H1 (cell line): ENCODE results near the gene DKK3. TPM values are rescaled to one million over a fixed set of nuclear protein-coding genes. Genes with fewer than 3 reads are reported as not detected.

Source experiments
- CTCF ChIA-PET: fragments of 300-600 bp; sonication (Branson Sonifier 250); formaldehyde crosslinking; loops from one replicate; lab custom pipeline; 2021; ENCODE audit not compliant: partially characterized antibody; lab: Charles Lee
- POLR2A ChIA-PET: fragments of 300-600 bp; sonication (Branson Sonifier 250); formaldehyde crosslinking; loops from one replicate; lab custom pipeline; 2021; ENCODE audit warnings: inconsistent platforms; ENCODE audit not compliant: partially characterized antibody; lab: Charles Lee
- DNase-seq, 2 experiments: peaks; one replicate each; pipeline versions ENCODE4 v3.0.0 to v3.0.0-alpha.2; 2010 to 2022; ENCODE audit warnings: low spot score in 2 of 2, low read depth in 1 of 2, mixed read lengths in 1 of 2
- FAIRE-seq: peaks from 2 replicates; lab custom pipeline; 2011; peaks lifted over from hg19 to GRCh38; lab: Jason Lieb, UNC
- H2AFZ ChIP-seq: 2 replicates; pipeline ENCODE4 v1.8.1; 2012; ENCODE audit warnings: low read length, inconsistent platforms
- H2AK5ac ChIP-seq: 2 replicates; pipeline ENCODE4 v1.6.1; 2013; ENCODE audit warnings: low read depth, low read length
- H2BK120ac ChIP-seq: replicated peaks from 2 replicates; pipeline ENCODE3; 2013; ENCODE audit warnings: low read depth, low read length, inconsistent platforms
- H2BK12ac ChIP-seq: 2 replicates; pipeline ENCODE4 v1.6.1; 2013; ENCODE audit warnings: low read depth, low read length
- H2BK15ac ChIP-seq: 2 replicates; pipeline ENCODE4 v1.6.1; 2013; ENCODE audit warnings: low read length
- H2BK20ac ChIP-seq: 2 replicates; pipeline ENCODE4 v1.6.1; 2013; ENCODE audit warnings: low read length
- H2BK5ac ChIP-seq: 2 replicates; pipeline ENCODE4 v1.6.1; 2013; ENCODE audit warnings: low read depth, low read length
- H3K14ac ChIP-seq: 2 replicates; pipeline ENCODE4 v1.6.1; 2013; ENCODE audit warnings: inconsistent platforms; ENCODE audit not compliant: insufficient read length
- H3K18ac ChIP-seq: 2 replicates; pipeline ENCODE4 v1.6.1; 2013; ENCODE audit warnings: low read length; ENCODE audit errors: extremely low read depth
- H3K23ac ChIP-seq: 2 replicates; pipeline ENCODE4 v1.6.1; 2013; ENCODE audit warnings: inconsistent platforms; ENCODE audit not compliant: insufficient read length
- H3K23me2 ChIP-seq: 2 replicates; pipeline ENCODE4 v1.6.1; 2013; ENCODE audit warnings: low read depth, low read length
- H3K27ac ChIP-seq: 2 replicates; pipeline ENCODE4 v1.6.1; 2011; ENCODE audit warnings: low read depth, low read length, inconsistent platforms
- H3K27me3 ChIP-seq, 4 experiments: replicated peaks in 1 of 4; 1 replicate in 1 of 4; 2 replicates in 3 of 4; pipeline versions ENCODE4 v1.6.1 to v1.8.1; 2011 to 2013; ENCODE audit warnings: low read length in 3 of 4, mild to moderate bottlenecking in 3 of 4, inconsistent platforms in 2 of 4, mixed read lengths in 2 of 4, moderate library complexity in 1 of 4; ENCODE audit not compliant: control insufficient read depth in 3 of 4, insufficient read depth in 3 of 4; ENCODE audit errors: extremely low read depth in 1 of 4
- H3K36me3 ChIP-seq, 4 experiments: 2 replicates each; pipeline versions ENCODE4 v1.6.1 to v1.8.1; 2011 to 2013; ENCODE audit warnings: mild to moderate bottlenecking in 4 of 4, low read length in 3 of 4, moderate library complexity in 2 of 4, control low read depth in 1 of 4, inconsistent platforms in 1 of 4; ENCODE audit not compliant: insufficient read depth in 4 of 4, control insufficient read depth in 2 of 4
- H3K4ac ChIP-seq: replicated peaks from 2 replicates; pipeline ENCODE3; 2013; ENCODE audit warnings: low read length, low read depth, mixed read lengths, inconsistent platforms; ENCODE audit not compliant: insufficient read length
- H3K4me1 ChIP-seq, 4 experiments: replicated peaks in 1 of 4; 1 replicate in 1 of 4; 2 replicates in 3 of 4; pipeline versions ENCODE4 v1.6.1 to v1.8.1; 2011 to 2013; ENCODE audit warnings: low read length in 3 of 4, inconsistent platforms in 2 of 4, mixed read lengths in 1 of 4; ENCODE audit not compliant: insufficient read depth in 4 of 4, control insufficient read depth in 3 of 4
- H3K4me2 ChIP-seq, 2 experiments: 2 replicates each; pipeline versions ENCODE4 v1.6.1 to v1.8.1; 2011 to 2013; ENCODE audit warnings: low read depth in 2 of 2, low read length in 2 of 2, control low read depth in 1 of 2, inconsistent platforms in 1 of 2, mild to moderate bottlenecking in 1 of 2; ENCODE audit not compliant: insufficient read depth in 1 of 2
- H3K4me3 ChIP-seq, 4 experiments: fragments of 200-600, 300-600 bp in 1 of 4; sonication (generic), shearing (Covaris generic), sonication (Bioruptor Twin) in 1 of 4; 2 replicates each; pipeline versions ENCODE4 v1.5.1 to v1.8.1; 2011 to 2016; ENCODE audit warnings: low read length in 4 of 4, low read depth in 3 of 4, control low read depth in 2 of 4, inconsistent platforms in 2 of 4, mild to moderate bottlenecking in 2 of 4, mixed read lengths in 1 of 4, moderate library complexity in 1 of 4; ENCODE audit not compliant: insufficient read depth in 2 of 4; ENCODE audit errors: extremely low read depth in 1 of 4
- H3K56ac ChIP-seq: replicated peaks from 2 replicates; pipeline ENCODE3; 2013; ENCODE audit warnings: low read depth, mild to moderate bottlenecking, mixed read lengths, low read length, inconsistent platforms; ENCODE audit not compliant: insufficient read length
- H3K79me1 ChIP-seq: 2 replicates; pipeline ENCODE4 v1.6.1; 2013; ENCODE audit warnings: low read depth, low read length, control low read depth
- H3K79me2 ChIP-seq, 2 experiments: 2 replicates each; pipeline versions ENCODE4 v1.6.1 to v1.8.1; 2012 to 2013; ENCODE audit warnings: low read length in 2 of 2, mild to moderate bottlenecking in 2 of 2, inconsistent platforms in 1 of 2; ENCODE audit not compliant: insufficient read depth in 2 of 2, control insufficient read depth in 1 of 2
- H3K9ac ChIP-seq, 4 experiments: replicated peaks in 1 of 4; 1 replicate in 1 of 4; 2 replicates in 3 of 4; pipeline versions ENCODE4 v1.6.1 to v1.8.1; 2011 to 2013; ENCODE audit warnings: low read depth in 3 of 4, low read length in 3 of 4, control low read depth in 2 of 4, mild to moderate bottlenecking in 2 of 4, moderate library complexity in 2 of 4, inconsistent platforms in 1 of 4; ENCODE audit errors: extremely low read depth in 1 of 4
- H3K9me3 ChIP-seq, 2 experiments: 2 replicates each; pipeline versions ENCODE4 v1.6.1 to v1.8.1; 2012 to 2013; ENCODE audit warnings: mild to moderate bottlenecking in 2 of 2, moderate library complexity in 2 of 2, control low read depth in 1 of 2, inconsistent platforms in 1 of 2, low read depth in 1 of 2, low read length in 1 of 2, mixed read lengths in 1 of 2; ENCODE audit not compliant: insufficient read depth in 2 of 2
- H4K20me1 ChIP-seq, 2 experiments: replicated peaks in 1 of 2; 2 replicates each; pipeline versions ENCODE3 to v1.8.1; 2011 to 2013; ENCODE audit warnings: inconsistent platforms in 2 of 2, low read length in 2 of 2, mild to moderate bottlenecking in 1 of 2; ENCODE audit not compliant: insufficient read depth in 2 of 2, control insufficient read depth in 1 of 2
- H4K5ac ChIP-seq: 2 replicates; pipeline ENCODE4 v1.6.1; 2013; ENCODE audit warnings: low read length, low read depth, mixed read lengths, inconsistent platforms; ENCODE audit not compliant: insufficient read length
- H4K8ac ChIP-seq: 2 replicates; pipeline ENCODE4 v1.8.0; 2013; ENCODE audit warnings: mild to moderate bottlenecking, moderate library complexity, low read length, inconsistent platforms; ENCODE audit not compliant: insufficient read depth; ENCODE audit errors: extremely low read depth
- H4K91ac ChIP-seq: replicated peaks from 2 replicates; pipeline ENCODE3; 2013; ENCODE audit warnings: low read length, mixed read lengths, inconsistent platforms; ENCODE audit not compliant: insufficient read length
- NRF1 ChIP-seq: IDR thresholded peaks from 2 replicates; pipeline ENCODE4 v1.6.1; 2011; ENCODE audit warnings: mild to moderate bottlenecking, low read depth, low read length, improper control_type of control experiment
- RAD21 ChIP-seq, 2 experiments: IDR thresholded peaks in 1 of 2; conservative IDR thresholded peaks in 1 of 2; 2 replicates each; pipeline ENCODE4 v1.6.1; 2011; ENCODE audit warnings: low read depth in 2 of 2, low read length in 2 of 2, improper control_type of control experiment in 1 of 2, inconsistent platforms in 1 of 2, mild to moderate bottlenecking in 1 of 2, moderate library complexity in 1 of 2
- RNF2 ChIP-seq: fragments of 200-900, 300-1000 bp; sonication (generic); IDR thresholded peaks from 2 replicates; pipeline ENCODE4 v1.7.1; 2016; ENCODE audit warnings: borderline replicate concordance, low read depth, mild to moderate bottlenecking, antibody characterized with exemption, low read length; ENCODE audit not compliant: poor library complexity, severe bottlenecking; ENCODE audit errors: missing control alignments
- SRF ChIP-seq: IDR thresholded peaks from 2 replicates; pipeline ENCODE4 v1.6.1; 2011; ENCODE audit warnings: mild to moderate bottlenecking, low read depth, low read length, moderate library complexity
- TEAD4 ChIP-seq: IDR thresholded peaks from 2 replicates; pipeline ENCODE4 v1.6.1; 2012; ENCODE audit warnings: low read depth, low read length, inconsistent platforms, mixed read lengths
- YY1 ChIP-seq: IDR thresholded peaks from 2 replicates; pipeline ENCODE4 v1.6.1; 2011; ENCODE audit warnings: low read depth, mild to moderate bottlenecking, low read length
- WGBS, 2 experiments: shearing (Covaris generic) in 1 of 2; methylation state at CpG; one replicate each; pipeline versions ENCODE4 v1.1.6 to v1.1.7; 2013 to 2015; ENCODE audit warnings: low lambda C conversion rate in 2 of 2, mixed read lengths in 2 of 2, inconsistent platforms in 1 of 2, low coverage in 1 of 2, missing lambda C conversion rate in 1 of 2; ENCODE audit not compliant: insufficient replicate concordance in 2 of 2, insufficient coverage in 1 of 2, insufficient read length in 1 of 2; ENCODE audit errors: extremely low coverage in 1 of 2, missing lambda C conversion rate in 1 of 2; 5-methylcytosine and 5-hydroxymethylcytosine counted together
- polyA plus RNA-seq, 7 experiments: library from polyadenylated mRNA; depleted of rRNA in 3 of 7; stranded (reverse) in 5 of 7; unstranded in 2 of 7; fragments of >200 nt in 5 of 7; fragments of 200-250 nt in 2 of 7; gene quantifications; 1 replicate in 5 of 7; 2 replicates in 1 of 7; 4 replicates in 1 of 7; pipeline versions ENCODE4 v1.2.1 to v1.2.3, GENCODE V29; 2011 to 2013; ENCODE audit warnings: missing spikeins in 2 of 7, mixed read lengths in 2 of 7
- total RNA-seq: library from RNA; stranded (reverse); fragmentation: NEBNext Ultra II Directional; extraction: Animal tissue kit (Norgen Biotek cat#: 25700); gene quantifications from 2 replicates; pipeline ENCODE4 v1.2.1, GENCODE V29; 2021

DKK3 gene
- total and polyA plus RNA-seq, 2 of the 8 experiments (the other 6 are each of a cell fraction or from before 2014, with no cell fraction given): 30.0 to 40.1 TPM

DNA sequence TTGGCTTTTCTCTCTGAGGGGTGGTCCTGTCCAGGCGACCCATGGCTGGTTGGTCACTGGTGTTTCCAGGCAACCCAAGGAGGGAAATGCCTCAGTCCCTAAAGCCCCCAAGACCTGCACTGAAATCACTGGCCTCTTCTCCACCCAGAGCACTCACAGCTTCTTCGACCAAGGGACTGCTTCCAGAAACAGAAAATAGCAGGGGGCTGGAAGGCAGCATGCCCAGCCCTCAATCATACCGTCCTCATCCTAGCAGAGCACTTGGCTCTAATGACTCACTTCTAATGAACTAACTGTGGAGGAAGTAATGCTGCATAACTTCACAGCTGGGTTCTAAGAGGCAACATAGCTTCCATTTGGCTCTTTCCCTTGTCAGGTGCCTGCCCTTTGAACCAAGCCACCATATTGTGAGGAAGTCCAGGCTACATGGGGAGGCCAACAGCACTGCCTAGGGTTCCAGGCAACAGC lies 27.6 kb downstream of the DKK3 start:
- Histone ChIP-seq H3K27me3 (no peaks in the 10 kb centered on the region), H3K4me2 (no peak overlapping the region), H3K36me3 (no peaks in the 10 kb centered on the region), H2AFZ (no peak overlapping the region), H3K79me1 (no peaks in the 10 kb centered on the region), H3K56ac (no peak overlapping the region), H3K4ac (no peak overlapping the region), H3K23ac (no peak overlapping the region), H3K9ac (no peak overlapping the region), H2BK120ac (no peak overlapping the region), H3K18ac (no peak overlapping the region), H4K91ac (no peak overlapping the region), H3K9me3 (no peaks in the 10 kb centered on the region), H4K8ac (no peak overlapping the region), H2BK15ac (no peak overlapping the region), H3K4me3 (no peak overlapping the region), H2BK20ac (no peak overlapping the region), H3K79me2 (no peaks in the 10 kb centered on the region), H2BK5ac (no peak overlapping the region), H2BK12ac (no peak overlapping the region), H3K4me1 (peaks cover 0 to 6% (median 2%) of the 10 kb centered on the region in 4 experiments; a peak in 4 of 7 replicates), H3K14ac (no peak overlapping the region), H4K20me1 (no peaks in the 10 kb centered on the region), H4K5ac (no peak overlapping the region), H3K27ac (no peak overlapping the region), H3K23me2 (no peaks in the 10 kb centered on the region), H2AK5ac (no peak overlapping the region)
- FAIRE-seq (no peak), DNase-seq (no peak)
- TF ChIP-seq SRF: no peak
- peak; percentile 40; the same call in 1 of the 2 replicates for TF ChIP-seq YY1
- TF ChIP-seq RAD21 (IDR thresholded peaks at IDR 0.05 in 1 of 2, conservative IDR thresholded peaks at IDR 0.05 in 1 of 2; ENCODE audit: low read depth in 2 of 2, low read length in 2 of 2): no peak
- TF ChIP-seq TEAD4: no peak
- TF ChIP-seq RNF2: no peak
- no peak for TF ChIP-seq NRF1
- POLR2A ChIA-PET: interaction anchor here (0.6 kb wide), 1 partner anchor 34 kb away, joined by 3 read pairs; no protein-coding TSS in a partner anchor
- CTCF ChIA-PET: interaction anchor here (1.4 to 5.4 kb wide), 3 partner anchors 14 to 67 kb away, joined by 5 to 63 read pairs (median 5); no protein-coding TSS in a partner anchor
- 83% methylated on average over 3 of the region's 3 CpGs; no CpG with 5 or more reads in 1 of the 2 experiments for WGBS, 2 experiments
